OCI-M2 (cell line): Measurements from ENCODE around the gene GRK4.
"Not testable (repeated sequence)": the region's sequence is repeated elsewhere in the genome, so short reads cannot be mapped to it uniquely, and the experiment has no call there.

Experiments
- DNase-seq: peaks from one replicate; lab custom pipeline; 2025; ENCODE audit not compliant: unreplicated experiment; lab: John Stamatoyannopoulos, UW

The GRK4 gene

DNA sequence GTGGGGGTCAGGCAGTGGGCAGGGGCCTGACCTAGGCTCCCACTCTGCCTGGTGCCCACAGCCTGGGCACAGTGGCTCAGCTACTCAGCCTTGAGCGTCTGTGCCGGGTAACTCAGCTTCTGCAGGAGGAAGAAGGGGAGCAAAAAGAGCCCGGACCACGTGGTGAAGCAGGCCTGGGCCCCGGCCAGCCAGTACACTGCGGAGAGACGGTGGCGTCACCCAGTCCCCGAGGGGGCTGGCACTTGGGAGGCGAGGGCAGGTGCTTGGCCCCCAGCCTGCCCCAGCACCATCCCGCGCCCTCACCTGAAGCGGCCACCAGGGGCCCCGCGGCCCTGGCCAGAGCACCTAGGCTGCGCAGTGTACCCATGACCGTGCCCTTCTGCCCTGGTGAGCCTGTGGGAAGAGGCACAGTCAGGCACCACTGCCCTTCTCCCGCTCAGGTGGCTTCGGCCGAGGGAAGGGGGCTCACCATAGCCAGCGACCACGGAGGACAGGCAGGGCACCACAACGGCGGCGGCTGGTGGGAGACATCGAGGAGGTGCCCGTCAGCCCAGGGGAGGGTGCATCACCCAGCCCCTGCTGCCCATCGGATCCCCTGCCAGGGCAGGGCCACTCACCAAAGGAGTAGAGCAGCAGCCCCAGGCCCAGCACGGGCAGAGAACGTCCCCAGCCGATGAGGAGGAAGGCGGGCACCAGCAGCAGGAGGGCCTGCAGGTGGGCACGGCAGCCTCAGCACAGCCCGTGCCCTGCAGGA is 32.4 kb upstream of the GRK4 start:
- no peak for DNase-seq

DNA sequence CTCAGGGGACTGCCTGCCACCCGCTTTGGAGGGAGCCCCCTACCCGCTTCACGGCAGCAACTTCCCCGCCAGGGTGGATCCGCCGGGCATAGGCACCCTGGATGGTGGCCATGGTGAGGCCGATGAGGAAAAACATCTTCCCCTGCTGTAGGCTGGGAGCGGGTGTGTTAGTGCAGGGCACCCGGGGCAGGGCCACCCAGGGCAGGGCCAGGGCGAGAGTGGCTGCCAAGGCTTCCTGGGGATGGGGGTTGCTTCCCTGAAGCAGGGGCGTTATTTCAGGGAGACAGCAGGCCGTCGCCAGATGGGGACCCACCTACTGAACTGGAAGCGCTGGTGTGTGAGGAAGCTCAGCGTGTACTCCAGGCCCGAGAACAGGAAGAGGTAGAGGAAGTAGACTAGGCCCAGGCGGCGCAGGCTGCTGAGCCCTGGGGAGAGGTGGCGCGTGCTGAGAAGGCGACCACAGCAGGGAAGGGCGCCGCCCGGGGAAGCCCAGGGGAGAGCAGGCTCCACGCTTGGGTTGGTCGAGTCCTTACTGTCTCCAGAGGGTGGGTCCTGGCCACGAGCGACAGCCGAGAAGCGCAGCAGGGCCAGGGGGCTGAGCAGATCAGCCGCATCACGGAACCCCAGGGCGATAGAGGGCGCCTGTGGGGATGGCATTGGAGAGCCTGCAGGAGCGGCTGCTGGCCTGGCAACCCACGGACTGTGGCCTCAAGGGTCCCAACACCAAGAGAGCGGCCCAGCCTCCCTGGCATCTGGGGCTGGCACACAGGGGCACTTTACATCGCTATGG is 31.7 kb upstream of the GRK4 start:
- DNase-seq: no peak

DNA sequence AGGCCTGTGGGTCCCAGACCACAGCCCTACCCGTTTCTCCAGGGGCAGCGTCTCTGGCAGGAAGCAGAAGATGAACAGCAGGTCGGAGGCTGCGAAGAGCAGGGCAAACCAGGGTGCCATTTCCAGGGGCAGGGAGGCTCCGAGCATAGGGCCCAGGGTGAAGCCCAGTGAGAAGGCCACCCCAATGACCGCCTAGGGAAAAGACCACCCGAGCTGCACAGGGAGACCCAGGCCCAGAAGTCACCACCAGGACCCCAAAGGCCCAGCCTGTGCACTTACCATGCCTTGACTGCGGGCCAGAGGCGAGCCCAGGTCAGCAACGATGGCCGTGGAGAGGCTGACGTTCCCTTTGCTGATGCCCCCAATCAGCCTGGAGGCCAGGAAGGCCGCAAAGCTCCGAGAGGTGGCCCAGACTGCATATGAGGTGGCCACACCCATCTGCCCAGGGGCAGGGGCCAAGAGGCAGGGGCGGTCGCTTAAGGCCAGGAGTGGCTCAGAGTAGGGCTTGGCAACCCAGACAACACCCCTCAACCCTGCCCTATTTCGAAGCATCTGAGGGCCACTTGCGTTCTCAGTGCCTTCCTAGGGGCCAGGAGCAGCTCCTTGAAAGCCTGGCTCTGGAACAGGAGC is 30.9 kb upstream of the GRK4 start:
- DNase-seq: no peak

DNA sequence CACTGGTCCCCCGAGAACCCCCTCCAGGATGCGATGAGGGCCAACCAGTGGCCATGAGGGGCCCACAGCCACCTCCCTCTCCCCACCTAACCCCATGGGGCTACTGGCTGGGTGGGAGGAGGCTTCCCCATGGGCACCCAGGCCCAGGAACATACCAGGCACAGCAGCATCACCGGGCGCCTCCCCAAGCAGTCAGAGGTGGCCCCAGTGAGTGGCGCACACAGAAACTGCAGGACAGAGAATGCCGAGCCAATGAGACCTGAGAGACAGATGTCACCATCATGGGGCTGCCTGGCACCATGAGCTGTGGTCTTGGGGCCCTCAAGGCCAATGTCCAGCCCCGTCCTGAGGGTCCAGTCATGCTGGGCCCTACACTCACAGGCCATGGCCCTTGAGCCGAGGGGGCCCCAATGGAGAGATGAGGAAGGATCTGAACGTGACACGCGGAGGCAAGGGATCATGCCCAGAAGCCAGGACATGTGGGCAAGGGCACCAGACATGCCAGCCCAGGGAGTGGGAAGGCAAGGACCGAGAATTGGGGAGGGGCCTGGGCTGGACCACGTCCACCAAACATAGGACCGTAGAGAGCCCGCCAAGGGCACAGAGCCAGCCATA is 30.3 kb upstream of the GRK4 start:
- no peak for DNase-seq

DNA sequence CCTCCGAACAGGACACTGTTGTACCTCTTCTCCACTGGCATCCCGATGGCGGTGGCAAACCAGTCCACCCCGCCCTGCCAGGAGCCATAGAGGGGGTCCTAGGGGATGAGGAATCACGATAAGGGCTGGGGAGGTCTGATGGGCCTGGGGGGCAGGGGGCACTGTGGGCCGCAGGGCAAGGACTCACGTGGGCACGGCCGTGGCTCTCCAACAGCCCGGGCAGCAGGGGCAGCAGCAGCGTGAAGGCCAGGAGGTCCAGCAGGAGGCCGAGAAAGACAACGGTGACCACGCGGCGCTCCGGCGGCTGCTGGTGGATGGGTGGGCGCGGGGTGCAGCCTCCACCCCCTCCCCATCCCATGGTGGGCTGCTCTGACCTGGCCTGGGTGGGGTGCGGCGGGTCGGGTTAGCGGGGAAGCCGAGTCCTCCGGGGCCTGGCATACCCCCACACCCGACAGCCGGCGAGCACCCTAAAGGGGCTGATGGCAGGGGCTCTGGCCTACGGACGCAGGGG is 29.8 kb upstream of the GRK4 start:
- no peak for DNase-seq

DNA sequence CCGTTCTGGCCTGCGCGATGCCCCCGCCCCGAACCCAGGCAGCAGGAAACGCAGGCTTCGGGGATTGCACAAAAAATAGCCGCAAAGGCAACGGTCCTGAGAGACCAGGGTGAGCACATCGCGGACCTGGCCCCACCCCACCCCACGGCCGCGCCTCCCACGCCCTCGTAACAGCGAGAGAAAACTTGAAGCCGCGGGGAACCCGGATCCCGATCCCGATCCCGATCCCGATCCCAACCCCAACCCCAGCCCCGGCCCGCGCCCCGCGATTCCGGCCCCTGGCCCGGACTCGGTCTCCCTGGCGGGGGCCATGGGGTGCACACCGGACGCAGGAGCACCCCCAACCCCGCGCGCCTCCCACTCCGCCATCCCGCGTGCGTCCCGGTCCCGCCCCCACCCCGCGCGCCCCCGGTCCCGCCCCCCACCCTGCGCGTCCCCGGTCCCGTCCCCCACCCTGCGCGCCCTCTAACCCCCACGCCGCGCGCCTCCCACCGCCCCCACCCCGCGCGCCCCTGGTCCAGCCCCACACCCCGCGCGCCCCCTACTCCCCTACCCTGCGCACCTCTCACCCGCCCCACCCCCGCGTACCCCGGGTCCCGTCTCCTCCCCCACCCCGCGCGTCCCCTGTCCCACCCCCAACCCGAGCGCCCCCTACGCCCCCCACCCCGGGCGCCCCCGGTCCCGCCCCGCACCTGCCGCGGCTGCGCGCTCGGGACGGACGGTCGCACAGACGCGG is 29.1 kb upstream of the GRK4 start:
- DNase-seq: no peak

DNA sequence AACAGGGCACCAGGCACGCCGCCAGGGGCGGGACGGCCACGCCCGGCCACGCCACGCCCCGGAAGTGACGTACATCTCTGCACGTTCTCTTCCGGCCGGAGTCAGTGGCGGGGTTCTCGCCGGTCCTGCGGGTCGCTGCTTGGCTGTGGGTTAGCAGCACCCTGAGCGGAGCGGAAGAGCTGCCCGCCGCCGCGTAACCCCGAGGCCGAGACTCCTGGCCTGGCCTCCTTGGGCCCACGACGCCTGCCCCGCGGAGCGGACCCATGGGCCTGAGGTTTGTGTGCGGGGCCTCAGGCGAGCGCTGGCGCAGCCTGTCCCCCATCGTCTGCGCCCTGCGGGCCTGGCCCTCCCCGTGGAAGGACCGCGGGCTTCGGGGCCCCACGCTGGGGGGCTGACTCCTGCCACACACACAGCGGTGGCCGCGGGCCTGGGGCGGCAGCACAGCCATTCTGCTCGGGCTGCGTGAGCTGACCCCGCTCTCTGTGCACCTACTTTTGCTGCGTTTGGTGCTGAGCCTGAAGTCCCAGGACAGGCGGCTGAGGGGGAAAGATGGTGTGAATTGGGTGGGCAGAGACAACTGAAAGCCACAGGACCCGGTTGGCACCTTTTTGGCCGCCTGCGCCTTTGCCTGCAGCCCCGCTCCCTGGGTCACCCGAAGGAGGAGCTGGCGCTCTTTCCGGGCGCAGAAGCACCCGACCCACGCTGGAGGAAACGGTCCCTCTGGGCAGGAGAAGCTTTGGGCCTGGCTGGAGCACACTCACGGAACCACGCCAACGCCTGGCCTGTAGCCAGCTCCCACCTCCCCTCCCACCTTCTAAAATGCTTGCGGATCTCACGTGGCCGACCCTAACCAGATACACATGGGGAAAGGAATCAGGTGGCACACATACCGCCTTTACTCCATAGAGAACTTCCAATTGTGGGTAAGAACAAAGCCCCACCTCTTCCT is 28.3 kb upstream of the GRK4 start:
- DNase-seq: peak; percentile 16

DNA sequence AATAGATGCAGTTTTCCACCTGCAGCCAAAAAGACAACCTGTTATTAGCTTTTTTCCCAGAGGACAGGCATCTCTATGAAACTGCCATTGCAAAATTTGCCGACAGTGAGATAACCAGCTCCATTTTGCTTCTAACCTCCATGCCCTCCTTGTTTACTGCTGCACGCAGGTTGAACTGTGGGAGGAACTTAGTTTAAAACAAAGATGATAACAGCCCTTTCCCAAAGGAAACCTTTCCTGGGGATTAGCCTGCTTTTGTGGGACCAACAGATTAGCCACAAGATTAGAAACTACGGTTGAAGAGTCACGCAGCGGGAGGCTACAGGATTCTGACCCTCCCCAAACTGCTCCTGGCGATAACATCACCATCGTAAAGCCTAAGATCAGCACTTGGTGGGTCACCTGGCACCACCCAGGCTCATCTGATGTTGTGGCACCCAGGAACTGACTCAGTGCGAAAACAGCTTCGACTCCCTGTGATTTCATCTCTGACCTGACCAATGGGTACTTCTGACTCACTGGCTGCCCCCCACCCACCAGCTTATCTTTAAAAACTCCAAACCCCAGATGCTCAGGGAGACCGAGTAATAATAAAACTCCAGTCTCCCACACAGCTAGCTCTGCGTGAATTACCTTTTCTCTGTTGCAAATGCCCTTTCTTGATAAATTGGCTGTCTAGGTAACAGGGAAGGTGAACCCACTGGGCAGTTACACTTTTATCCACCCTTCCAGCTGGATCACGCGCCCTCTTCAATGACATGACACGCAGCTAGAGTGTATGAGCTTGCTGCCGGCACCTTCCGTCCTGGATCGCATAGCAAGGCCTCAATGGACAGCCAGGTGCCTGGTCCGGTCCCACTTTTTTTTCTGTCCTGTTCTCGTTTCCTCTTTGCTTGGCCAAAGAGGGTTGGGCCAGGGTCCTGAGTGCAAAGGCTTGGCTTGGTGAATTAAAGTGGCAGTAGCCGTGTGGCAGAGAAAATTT is 27.3 kb upstream of the GRK4 start:
- no peak for DNase-seq

DNA sequence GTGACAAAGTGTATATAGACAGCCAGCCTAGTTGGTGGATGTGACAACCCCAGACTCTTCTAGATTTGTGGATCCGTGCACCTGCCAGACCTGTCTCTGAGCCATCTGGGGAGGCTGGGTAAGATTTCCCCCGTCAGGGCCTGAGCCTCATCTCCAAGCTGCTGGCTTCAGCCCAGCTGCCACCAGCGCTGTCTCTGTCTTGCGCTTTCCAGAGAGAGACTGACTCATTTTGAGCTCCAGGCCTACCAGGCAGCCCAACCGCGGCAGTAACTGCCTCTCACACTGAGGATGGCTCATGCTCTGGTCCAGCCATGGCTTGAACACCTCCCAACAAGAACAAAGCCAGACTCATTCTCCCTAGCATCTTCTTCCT is 26.6 kb upstream of the GRK4 start:
- DNase-seq: no peak

DNA sequence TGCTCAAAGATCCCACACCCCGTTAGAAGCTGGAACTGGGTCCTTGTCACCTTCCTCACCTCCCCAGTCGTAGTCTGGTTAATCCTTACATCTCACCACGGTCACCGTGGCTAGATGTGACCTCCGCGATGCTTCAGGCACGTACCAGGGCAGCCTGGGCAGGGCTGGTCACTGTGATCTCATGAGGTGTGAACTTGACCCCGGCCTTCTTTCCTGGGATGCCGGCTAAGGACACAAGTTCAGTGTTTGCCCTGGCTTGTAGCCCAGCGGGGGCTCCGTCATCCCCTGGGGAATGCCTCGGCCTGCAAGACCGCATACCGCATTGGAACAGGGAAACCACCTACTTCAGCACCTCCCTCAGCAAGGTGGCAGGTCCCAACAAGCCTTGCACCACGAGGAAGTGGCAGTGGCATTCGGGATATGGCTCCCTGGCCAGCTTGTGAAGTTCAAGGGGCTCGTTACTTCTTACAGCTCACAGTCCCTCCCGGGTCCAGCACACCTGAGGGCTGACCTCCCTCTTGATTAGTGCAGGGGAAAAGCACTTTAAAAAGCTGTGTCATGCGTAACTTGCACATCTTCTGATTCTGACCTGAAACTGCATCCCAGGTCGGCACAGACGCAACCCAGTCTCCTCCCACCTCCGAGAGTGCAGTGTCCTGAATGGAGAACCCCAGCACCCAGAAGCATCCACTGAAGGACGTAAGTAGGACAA is 26.1 kb upstream of the GRK4 start:
- no peak for DNase-seq

DNA sequence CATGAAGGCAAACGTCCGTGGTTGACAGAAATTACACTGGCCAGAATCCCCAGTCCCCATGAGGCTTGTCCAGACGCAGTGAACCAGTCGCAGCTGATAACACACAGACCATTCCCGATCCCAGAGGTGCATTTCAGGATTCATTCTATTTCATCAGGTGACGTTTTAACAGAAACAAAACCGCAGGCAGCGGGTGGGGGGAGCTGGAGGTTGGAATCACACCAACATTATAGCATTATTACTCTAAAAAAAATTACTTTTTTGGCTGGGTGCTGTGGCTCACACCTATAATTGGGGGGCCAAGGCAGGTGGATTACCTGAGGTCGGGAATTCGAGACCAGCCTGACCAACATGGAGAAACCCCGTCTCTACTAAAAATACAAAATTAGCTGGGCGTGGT is 25.4 kb upstream of the GRK4 start:
- no peak for DNase-seq

DNA sequence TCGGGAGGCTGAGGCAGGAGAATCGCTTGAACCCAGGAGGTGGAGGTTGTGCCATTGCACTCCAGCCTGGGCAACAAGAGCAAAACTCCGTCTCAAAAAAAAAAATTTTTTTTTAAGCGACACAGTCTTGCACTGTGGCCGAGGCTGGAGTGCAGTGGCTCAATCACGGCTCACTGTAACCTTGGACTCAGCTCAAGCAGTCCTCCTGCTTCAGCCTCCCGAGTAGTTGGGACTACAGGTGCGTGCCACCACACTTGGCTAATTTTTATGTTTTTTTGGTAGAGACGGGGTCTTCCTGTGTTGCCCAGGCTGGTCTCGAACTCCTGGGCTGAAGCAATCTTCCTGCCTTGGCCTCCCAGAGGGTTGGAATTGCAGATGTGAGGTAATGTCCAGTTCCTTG is 25.0 kb upstream of the GRK4 start:
- DNase-seq: not testable (repeated sequence)

DNA sequence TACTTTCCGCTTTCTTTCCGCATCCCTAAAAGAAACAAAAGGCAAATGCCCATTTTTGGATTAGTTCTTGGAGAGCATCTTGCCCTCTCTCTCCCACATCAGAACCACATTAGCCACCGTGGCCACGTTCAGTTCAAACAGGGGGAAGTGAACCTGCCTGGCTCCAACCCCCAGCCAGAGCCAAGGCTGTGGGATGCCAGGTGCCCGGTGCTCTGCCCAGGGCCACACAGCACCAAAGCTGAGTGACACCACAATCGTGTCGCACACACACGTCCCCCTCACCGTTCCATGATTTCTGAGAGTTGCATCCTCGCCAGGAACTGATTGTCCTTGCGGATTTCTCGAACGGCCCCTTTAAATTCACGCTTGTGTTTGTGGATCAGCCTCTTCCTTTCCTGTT is 24.5 kb upstream of the GRK4 start:
- DNase-seq: no peak

DNA sequence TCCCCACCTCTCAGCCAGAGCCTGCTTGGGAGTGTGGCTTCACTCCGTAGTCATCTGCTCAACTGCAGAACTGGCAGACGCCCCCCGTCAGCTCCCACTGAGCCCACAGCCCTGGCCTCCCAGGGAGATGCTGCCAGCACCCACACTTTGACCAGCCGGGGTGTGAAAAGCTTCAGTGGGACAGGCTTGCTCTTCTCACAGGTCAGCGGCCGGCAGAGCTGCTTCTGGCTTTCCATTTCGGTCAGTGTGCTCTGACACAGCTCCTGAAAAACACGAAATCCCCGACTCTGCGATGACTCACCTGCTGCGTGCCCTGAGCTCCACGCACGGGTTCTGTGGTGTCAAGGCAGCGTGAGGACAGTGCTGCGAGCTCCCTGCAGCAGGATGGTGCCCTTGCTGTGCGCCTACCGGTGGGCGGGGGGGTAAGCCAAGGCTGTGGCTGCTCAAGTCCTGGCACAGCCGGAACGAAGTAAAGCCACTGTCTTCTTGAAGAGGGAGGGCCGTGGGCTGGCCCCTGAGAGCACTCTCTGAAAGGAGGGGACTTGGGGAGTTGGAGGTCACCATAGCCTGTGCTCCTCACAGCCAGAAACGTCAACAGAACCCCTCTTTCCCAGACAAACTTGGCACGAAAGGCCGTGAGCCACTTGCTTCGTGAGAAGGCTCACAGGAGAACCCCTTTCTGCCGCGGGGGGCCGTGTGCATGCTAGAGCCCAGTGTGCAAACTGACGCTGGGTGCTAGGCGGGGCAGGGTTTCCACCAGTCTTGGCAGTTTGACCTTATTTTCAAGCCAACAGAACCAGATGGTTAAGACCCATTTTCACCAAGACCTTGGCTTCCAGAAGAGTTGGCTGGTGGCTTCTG is 23.8 kb upstream of the GRK4 start:
- DNase-seq: no peak

DNA sequence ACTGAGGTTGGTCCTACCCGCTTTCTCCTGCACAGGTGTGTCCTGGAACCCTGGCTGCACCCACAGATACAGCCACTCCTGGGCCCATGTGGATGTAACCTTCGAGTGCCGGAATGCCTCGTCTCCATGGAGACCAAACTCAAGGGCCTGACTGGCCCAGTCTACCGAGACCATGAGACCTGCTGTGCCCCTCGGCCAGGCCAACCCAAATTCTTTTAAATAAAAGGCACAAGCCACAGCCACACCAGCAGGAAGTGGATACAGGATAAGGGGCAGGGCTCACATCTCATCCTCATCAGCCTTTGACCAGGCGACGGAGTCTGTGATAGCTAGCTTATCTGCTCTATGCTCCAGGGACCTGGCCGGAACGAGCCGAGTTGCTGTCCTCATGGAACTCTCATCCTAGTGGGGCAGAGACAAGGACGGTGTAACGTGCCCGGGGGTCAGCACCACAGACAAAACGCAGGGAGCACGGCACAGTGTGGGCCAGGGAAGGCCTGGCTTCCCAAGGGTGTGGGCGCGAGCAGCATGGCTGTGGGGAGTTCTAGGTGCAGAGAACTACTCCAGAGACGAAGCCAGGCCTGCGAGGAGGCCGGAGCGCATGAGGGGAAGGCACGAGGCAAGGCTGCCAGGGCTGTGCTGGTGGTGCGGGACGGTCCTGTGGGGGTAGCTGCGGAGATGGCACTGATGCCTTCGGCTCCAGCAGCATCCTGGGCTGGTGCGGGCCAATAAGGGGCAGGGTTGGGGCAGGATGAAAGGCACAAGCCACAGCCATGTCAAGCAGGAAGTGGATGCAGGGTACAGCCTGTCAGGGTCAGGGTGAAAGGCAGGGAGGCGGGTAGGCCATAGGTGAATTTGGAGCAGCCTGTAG is 22.9 kb upstream of the GRK4 start:
- no peak for DNase-seq
